Cardiac muscle cell (in vitro differentiated cells and primary cell): ENCODE data around the gene CARS1. TPM values are rescaled to one million over a fixed set of nuclear protein-coding genes. Genes with fewer than 3 reads are reported as not detected.

Experiments
- DNase-seq, 2 donors: peaks; one replicate each; pipeline versions ENCODE4 v3.0.0 to v3.0.0-alpha.2; 2010 to 2017; ENCODE audit warnings: low read depth in 1 of 2, low spot score in 1 of 2
- H3K27ac ChIP-seq: fragments of 200-600 bp; sonication (generic); 2 replicates; pipeline ENCODE4 v1.5.1; 2016
- H3K27me3 ChIP-seq: fragments of 200-600 bp; sonication (generic); 2 replicates; pipeline ENCODE4 v1.6.0; 2016; ENCODE audit warnings: control low read depth
- H3K36me3 ChIP-seq: fragments of 200-600 bp; sonication (generic); 2 replicates; pipeline ENCODE4 v1.5.1; 2016; ENCODE audit warnings: control low read depth
- H3K4me1 ChIP-seq: fragments of 200-600 bp; sonication (generic); 2 replicates; pipeline ENCODE4 v1.8.1; 2017; ENCODE audit warnings: low read depth, mild to moderate bottlenecking, mixed run types
- H3K4me3 ChIP-seq: fragments of 200-600 bp; sonication (generic); 2 replicates; pipeline ENCODE4 v1.5.1; 2016; ENCODE audit warnings: mild to moderate bottlenecking
- H3K9me3 ChIP-seq: fragments of 200-600 bp; sonication (generic); 2 replicates; pipeline ENCODE4 v1.5.1; 2017; ENCODE audit warnings: low read depth, mild to moderate bottlenecking, control low read depth
- polyA plus RNA-seq: library from polyadenylated mRNA; unstranded; fragments of >200 nt; fragmentation: Nextera tagmentation; extraction: Ambion mirVana; gene quantifications from 2 replicates; pipeline ENCODE4 v1.2.1, GENCODE V29; 2016
- total RNA-seq: library from RNA; depleted of rRNA; stranded (reverse); fragments of >200 nt; gene quantifications from 2 replicates; pipeline ENCODE4 v1.2.3, GENCODE V29; 2016
- TF ChIP-seq, protein P1 (sequence below): IDR thresholded peaks from 2 replicates; pipeline ENCODE4 v1.5.1; 2012; ENCODE audit warnings: low read depth, mild to moderate bottlenecking, low read length

CARS1 gene
- total and polyA plus RNA-seq, 2 experiments from 2014 or later = 18.5 to 24.2 TPM

DNA sequence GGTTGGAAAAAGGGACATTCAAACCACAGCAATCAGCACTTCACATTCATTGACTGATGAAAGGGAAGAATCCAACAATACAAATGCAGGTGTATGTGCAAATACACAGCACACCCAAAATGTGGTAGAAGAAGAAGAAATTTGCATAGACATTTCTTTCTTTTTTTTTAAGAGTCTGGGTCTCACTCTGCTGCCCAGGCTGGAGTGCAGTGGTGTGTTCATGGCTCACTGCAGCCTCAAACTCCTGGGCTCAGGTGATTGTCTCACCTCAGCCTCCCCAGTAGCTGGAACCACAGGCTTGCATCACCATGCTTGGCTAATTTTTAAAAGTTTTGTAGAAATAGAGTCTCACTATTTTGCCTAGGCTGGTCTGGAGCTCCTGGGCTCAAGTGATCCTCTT lies 21.9 kb downstream of the CARS1 start:
- no peaks in the 10 kb centered on the region for H3K27me3 ChIP-seq
- H3K4me3 ChIP-seq = no peak overlapping the region
- no peaks in the 10 kb centered on the region for H3K9me3 ChIP-seq
- no peaks in the 10 kb centered on the region for H3K4me1 ChIP-seq
- peaks cover 23% of the 10 kb centered on the region for H3K36me3 ChIP-seq
- TF ChIP-seq, protein P1, sequence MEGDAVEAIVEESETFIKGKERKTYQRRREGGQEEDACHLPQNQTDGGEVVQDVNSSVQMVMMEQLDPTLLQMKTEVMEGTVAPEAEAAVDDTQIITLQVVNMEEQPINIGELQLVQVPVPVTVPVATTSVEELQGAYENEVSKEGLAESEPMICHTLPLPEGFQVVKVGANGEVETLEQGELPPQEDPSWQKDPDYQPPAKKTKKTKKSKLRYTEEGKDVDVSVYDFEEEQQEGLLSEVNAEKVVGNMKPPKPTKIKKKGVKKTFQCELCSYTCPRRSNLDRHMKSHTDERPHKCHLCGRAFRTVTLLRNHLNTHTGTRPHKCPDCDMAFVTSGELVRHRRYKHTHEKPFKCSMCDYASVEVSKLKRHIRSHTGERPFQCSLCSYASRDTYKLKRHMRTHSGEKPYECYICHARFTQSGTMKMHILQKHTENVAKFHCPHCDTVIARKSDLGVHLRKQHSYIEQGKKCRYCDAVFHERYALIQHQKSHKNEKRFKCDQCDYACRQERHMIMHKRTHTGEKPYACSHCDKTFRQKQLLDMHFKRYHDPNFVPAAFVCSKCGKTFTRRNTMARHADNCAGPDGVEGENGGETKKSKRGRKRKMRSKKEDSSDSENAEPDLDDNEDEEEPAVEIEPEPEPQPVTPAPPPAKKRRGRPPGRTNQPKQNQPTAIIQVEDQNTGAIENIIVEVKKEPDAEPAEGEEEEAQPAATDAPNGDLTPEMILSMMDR = no peak
- no peak overlapping the region for H3K27ac ChIP-seq
- DNase-seq = no peak

DNA sequence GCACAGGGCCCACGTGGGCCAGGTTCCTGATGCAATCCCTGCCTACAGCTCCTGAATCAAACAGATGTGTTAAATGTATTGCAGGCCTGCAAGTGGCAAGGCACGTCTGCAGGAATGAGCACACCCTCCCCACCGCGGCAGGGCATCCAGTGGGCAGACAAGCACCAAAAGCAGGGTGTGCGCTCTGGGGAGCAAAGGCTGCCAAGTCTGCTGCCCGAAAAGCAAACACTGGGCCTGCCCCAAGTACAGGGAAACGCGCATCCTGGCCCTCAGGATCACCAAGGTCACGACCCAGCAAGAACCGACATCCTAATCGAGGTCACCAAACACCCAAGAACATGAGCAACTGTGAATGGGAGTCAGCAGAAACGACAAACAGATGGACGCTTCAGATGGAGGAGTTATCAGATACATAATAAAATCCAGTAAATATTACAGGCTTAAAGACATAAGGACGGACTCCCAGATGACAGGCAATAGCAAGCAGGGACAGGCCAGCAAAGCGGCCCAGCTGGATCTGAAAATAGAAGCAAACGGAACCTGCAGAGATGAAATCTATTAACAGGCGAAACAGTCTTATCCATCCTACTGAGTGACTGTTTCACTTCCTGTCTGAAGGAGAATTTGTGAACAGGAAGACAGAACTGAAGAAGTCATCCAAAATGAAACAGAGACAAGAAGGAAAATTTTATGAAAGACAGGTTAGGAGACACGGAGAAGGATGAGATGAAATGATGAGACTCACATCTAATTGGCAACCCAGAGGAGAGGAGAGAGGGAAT lies 26.7 kb downstream of the CARS1 start:
- H3K4me3 ChIP-seq = no peak overlapping the region
- no peaks in the 10 kb centered on the region for H3K9me3 ChIP-seq

DNA sequence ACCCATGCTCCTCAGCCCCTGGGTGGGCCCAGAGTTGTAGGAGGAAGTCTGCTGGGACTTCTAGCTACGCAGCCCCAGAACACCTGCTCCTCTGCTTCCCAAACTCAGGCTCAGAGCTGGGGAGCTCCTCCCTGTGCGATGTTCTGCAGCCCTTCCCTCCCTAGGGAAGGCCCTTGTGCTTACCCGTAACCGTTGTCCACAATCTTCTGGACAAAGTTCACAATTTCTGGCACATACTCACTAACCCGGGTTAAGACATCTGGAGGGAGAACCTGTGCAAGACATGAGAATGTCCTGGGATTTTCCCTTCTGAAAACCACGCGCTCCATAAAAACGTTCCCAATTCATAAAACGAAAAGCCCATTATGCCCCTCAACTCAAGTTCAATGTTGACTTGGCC lies 28.4 kb downstream of the CARS1 start:
- Histone ChIP-seq H3K27me3 (no peaks in the 10 kb centered on the region), H3K9me3 (no peaks in the 10 kb centered on the region), H3K27ac (no peak overlapping the region), H3K4me3 (no peak overlapping the region), H3K4me1 (no peaks in the 10 kb centered on the region), H3K36me3 (peaks cover 16% of the 10 kb centered on the region)
- DNase-seq = no peak
- TF ChIP-seq, protein P1 = no peak

More for the DNA sequence above, 26.7 kb downstream of the CARS1 start:
- peaks cover 12% of the 10 kb centered on the region for H3K36me3 ChIP-seq
- no peak for DNase-seq
- TF ChIP-seq, protein P1 = no peak
- H3K27me3 ChIP-seq = no peaks in the 10 kb centered on the region
- H3K27ac ChIP-seq = no peak overlapping the region
- H3K4me1 ChIP-seq = no peaks in the 10 kb centered on the region

DNA sequence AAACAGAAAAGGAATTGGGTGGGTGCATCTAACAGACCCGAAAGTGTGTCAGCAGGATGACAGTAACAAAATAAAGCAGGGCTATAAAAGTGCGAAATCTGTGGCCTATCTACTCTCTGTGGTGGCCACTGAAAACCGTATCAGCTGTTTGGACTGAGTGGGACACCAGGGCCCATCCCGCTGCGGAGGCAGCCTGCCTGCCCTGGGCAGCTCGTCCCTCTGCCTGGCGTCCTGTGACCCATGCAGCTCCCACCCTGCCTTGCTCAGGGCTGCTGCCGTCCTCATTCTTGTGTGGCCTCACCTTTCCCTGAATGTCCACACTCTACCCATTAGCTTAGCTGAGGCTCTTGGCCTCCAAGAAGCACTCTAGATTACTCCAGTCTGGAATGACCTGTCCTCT lies 30.4 kb downstream of the CARS1 start:
- Histone ChIP-seq H3K27me3 (no peaks in the 10 kb centered on the region), H3K36me3 (peaks cover 12% of the 10 kb centered on the region), H3K9me3 (no peaks in the 10 kb centered on the region), H3K4me3 (no peak overlapping the region), H3K4me1 (no peaks in the 10 kb centered on the region), H3K27ac (no peak overlapping the region)
- no peak for DNase-seq
- TF ChIP-seq, protein P1 = no peak

DNA sequence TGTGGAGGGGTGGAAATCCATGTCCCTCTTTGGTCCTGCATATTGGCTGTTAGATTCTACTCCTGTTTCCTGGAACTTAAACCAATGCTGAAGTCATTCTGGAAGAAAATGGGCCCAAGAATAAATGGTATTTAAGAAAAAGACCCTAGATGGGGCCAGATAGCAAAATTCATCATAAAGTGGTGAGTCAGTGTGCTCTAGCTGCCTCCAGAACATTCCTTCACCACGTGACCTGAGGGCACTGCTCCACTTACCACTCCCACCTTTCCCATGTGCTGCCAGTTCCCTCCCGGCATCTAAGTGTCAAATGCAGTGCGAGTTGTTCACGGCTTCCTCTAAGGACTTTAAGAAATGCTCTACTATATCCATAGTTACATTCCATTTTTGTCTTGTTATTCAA lies 34.2 kb downstream of the CARS1 start:
- Histone ChIP-seq H3K36me3 (peaks cover 23% of the 10 kb centered on the region), H3K27me3 (no peaks in the 10 kb centered on the region), H3K9me3 (no peaks in the 10 kb centered on the region), H3K27ac (no peak overlapping the region), H3K4me3 (no peak overlapping the region), H3K4me1 (no peaks in the 10 kb centered on the region)
- peak in 1 of 2 donors; percentile 82 for DNase-seq
- TF ChIP-seq, protein P1 = no peak
